Endothelial cell (in vitro differentiated cells): ENCODE results near the gene COG6. TPM values are rescaled to one million over a fixed set of nuclear protein-coding genes. Genes with fewer than 3 reads are reported as not detected.

ENCODE experiments used
- DNase-seq: peaks from one replicate; pipeline ENCODE4 v3.0.0; 2021; ENCODE audit warnings: low spot score
- H3K27ac Mint-ChIP-seq: one replicate; pipeline ENCODE4 v1.8.0; 2021; ENCODE audit warnings: mixed read lengths, inconsistent platforms; ENCODE audit not compliant: unreplicated experiment
- H3K27me3 Mint-ChIP-seq: one replicate; pipeline ENCODE4 v1.8.0; 2021; ENCODE audit warnings: mild to moderate bottlenecking, moderate library complexity, mixed read lengths, inconsistent platforms; ENCODE audit not compliant: unreplicated experiment
- H3K36me3 Mint-ChIP-seq: one replicate; pipeline ENCODE4 v1.8.0; 2021; ENCODE audit warnings: mild to moderate bottlenecking, low read depth, mixed read lengths, inconsistent platforms; ENCODE audit not compliant: unreplicated experiment
- H3K4me1 Mint-ChIP-seq: one replicate; pipeline ENCODE4 v1.8.0; 2021; ENCODE audit warnings: mild to moderate bottlenecking, mixed read lengths, inconsistent platforms; ENCODE audit not compliant: unreplicated experiment
- H3K4me3 Mint-ChIP-seq: one replicate; pipeline ENCODE4 v1.8.0; 2021; ENCODE audit warnings: mild to moderate bottlenecking, mixed read lengths, inconsistent platforms; ENCODE audit not compliant: unreplicated experiment
- H3K9me3 Mint-ChIP-seq: one replicate; pipeline ENCODE4 v1.8.0; 2021; ENCODE audit warnings: mixed read lengths, inconsistent platforms; ENCODE audit not compliant: unreplicated experiment
- long read RNA-seq: library from polyadenylated mRNA; unstranded; transcript quantifications from one replicate; pipeline ENCODE4 v2.0.0, GENCODE V29; 2020; ENCODE audit not compliant: unreplicated experiment
- total RNA-seq: library from RNA; stranded (reverse); fragmentation: NEBNext Ultra II Directional; extraction: Animal tissue kit (Norgen Biotek cat#: 25700); gene quantifications from one replicate; pipeline ENCODE4 v1.2.1, GENCODE V29; 2021; ENCODE audit not compliant: unreplicated experiment
- TF ChIP-seq, protein P1 (sequence below): fragments of 200-600 bp; sonication (generic); IDR thresholded peaks from one replicate; pipeline ENCODE4 v1.5.0; 2021; ENCODE audit warnings: antibody characterized with exemption; ENCODE audit not compliant: unreplicated experiment

The COG6 gene
- 34.1 TPM for total RNA-seq
- long read RNA-seq, partial matches to known transcripts = 1 of 6 reads
- long read RNA-seq, other reads (novel, unspliced or antisense) = 1 of 6 reads

DNA sequence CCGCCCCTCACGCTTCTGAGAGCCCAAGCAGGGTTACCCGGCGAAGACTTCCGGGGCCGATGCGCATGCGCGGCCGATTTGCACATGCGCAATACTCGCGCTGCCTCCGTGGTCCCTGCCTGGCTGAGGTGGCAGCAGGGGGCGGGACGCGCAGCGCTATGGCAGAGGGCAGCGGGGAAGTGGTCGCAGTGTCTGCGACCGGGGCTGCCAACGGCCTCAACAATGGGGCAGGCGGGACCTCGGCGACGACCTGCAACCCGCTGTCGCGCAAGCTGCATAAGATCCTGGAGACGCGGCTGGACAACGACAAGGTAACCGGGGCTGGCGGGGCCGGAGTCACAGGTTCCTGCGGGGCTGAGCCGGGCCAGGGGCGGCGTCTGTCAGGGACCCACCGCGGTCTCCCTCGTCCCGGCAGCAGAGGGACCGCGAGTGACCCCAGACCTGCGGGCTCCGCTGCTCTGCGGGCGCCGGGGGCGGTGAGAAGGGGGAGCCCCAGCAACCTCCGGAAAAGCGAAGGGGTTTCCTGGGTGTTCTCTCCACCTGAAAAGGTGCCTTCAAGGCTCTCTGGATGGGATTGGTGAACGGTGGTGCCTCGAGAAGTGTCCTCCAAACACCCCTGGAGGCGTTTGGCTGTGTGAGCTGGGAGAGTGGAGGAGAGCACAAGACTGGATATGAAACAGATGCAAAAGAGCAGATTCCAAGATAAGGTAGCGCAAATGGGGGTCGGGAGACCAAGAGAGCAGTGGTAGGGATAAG lies at the start of gene COG6:
Gene COG6 (plus strand): TSS at position 94 of the 756 bp plus-strand sequence. CDS start 65 bp downstream, at position 159.
- peaks cover 8% of the 10 kb centered on the region for H3K4me1 Mint-ChIP-seq
- TF ChIP-seq, protein P1, sequence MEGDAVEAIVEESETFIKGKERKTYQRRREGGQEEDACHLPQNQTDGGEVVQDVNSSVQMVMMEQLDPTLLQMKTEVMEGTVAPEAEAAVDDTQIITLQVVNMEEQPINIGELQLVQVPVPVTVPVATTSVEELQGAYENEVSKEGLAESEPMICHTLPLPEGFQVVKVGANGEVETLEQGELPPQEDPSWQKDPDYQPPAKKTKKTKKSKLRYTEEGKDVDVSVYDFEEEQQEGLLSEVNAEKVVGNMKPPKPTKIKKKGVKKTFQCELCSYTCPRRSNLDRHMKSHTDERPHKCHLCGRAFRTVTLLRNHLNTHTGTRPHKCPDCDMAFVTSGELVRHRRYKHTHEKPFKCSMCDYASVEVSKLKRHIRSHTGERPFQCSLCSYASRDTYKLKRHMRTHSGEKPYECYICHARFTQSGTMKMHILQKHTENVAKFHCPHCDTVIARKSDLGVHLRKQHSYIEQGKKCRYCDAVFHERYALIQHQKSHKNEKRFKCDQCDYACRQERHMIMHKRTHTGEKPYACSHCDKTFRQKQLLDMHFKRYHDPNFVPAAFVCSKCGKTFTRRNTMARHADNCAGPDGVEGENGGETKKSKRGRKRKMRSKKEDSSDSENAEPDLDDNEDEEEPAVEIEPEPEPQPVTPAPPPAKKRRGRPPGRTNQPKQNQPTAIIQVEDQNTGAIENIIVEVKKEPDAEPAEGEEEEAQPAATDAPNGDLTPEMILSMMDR = no peak
- no peaks in the 10 kb centered on the region for H3K9me3 Mint-ChIP-seq
- peaks cover 2% of the 10 kb centered on the region for H3K27me3 Mint-ChIP-seq
- H3K36me3 Mint-ChIP-seq = no peaks in the 10 kb centered on the region
- DNase-seq = peak; percentile 98
- H3K27ac Mint-ChIP-seq = peak within 1 kb of the TSS; percentile 71
- H3K4me3 Mint-ChIP-seq = peak within 1 kb of the TSS; percentile 100

DNA sequence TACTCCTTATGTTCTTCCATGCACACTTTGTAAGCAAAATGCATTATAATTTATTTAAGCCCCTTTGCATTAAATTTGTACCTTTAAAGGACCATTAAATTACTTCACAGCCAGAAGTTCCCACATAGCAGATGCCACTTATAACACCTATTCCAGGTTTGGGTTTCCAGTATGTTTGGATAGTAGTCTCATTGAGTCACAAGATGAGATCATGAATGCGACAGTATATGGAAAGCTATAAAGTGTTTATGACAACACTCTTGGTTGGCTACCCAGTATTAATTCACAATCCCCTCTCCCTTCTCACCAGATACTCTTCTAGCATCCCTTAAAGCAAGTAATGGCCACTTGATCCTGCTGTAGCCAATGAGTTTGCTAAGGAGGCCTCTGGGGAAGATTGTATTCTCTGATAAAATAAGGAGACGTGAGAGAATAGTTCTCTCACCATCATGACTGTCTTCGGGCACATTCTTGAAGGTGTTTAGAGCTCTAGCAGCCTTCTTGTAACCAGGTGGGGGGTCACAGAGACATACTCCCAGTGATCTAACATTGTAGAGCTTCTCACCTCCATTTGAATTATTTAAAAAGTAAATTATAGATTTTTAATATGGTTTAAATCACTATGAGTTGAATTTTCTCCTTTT lies 49.7 kb upstream of the COG6 start:
- Mint-ChIP-seq H3K4me3 (no peak overlapping the region), H3K27me3 (peaks cover 7% of the 10 kb centered on the region), H3K27ac (no peak overlapping the region), H3K36me3 (no peaks in the 10 kb centered on the region), H3K4me1 (peaks cover 21% of the 10 kb centered on the region), H3K9me3 (no peaks in the 10 kb centered on the region)
- TF ChIP-seq, protein P1 = no peak
- DNase-seq = no peak

DNA sequence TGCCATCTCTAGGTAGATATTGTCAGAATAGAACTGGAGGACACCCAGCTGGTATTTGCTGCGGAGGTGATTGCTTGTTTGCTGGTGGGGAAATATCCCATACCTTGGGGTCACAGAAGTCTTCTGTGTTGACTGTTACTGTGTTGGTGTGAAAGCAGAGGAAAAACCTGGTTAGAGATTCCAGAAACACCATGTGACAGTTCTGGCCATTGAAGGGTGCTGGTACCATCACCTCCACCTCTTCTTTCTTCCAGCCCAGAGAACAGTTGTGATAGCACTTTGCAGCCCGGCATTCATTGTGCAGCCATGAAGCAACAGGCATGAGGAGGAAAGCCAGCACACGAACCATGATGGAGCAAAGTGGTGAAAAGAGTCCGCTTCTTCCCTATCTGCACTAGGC lies 47.6 kb upstream of the COG6 start:
- Mint-ChIP-seq H3K9me3 (no peaks in the 10 kb centered on the region), H3K27me3 (peaks cover 5% of the 10 kb centered on the region), H3K27ac (no peak overlapping the region), H3K4me1 (peaks cover 8% of the 10 kb centered on the region), H3K4me3 (no peak overlapping the region), H3K36me3 (no peaks in the 10 kb centered on the region)
- TF ChIP-seq, protein P1 = no peak
- no peak for DNase-seq

DNA sequence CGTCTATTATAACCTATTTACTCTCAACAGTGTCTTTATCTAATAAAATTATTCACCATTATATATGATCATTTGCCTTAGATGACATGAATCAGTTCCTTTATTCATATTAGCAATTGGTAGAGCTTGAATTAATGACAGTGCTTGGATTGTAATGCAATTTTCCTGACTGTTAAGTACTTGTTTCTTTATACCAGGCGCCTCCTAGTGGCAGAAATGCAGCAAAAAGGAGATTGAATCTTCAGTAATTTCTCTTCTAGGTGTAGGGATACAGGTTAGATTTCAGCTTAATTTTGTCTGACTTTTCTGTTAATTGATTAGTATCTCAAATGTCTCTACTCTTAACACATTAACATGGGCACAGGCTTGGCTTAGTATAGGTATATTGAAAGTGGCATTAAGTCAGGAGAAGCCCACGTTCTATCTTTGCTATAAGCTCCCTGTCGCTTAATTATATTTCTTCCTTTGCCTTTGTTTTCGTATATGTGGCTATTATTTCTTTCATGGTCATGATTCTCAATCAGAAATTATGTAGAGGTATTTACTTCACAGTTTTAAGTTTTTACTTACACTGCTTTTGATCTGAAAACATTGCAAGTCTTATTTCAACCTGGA lies 43.3 kb upstream of the COG6 start:
- DNase-seq = peak; percentile 71
- H3K36me3 Mint-ChIP-seq = no peaks in the 10 kb centered on the region
- H3K27me3 Mint-ChIP-seq = peaks cover 3% of the 10 kb centered on the region
- H3K4me3 Mint-ChIP-seq = no peak overlapping the region
- no peak overlapping the region for H3K27ac Mint-ChIP-seq
- TF ChIP-seq, protein P1 = peak; percentile 95
- peaks cover 4% of the 10 kb centered on the region for H3K4me1 Mint-ChIP-seq
- no peaks in the 10 kb centered on the region for H3K9me3 Mint-ChIP-seq
